ENCODE results near the gene NFATC2.

Gene NFATC2

GRCh38 chr20:51506527-51507215 is 35.8 kb downstream of the NFATC2 start:
- TF ChIP-seq ZNF8 (CRISPR knock-in tag; IDR thresholded peaks at IDR 0.05) = no peak
- no peak for TF ChIP-seq TSHZ2 (CRISPR knock-in tag; IDR thresholded peaks at IDR 0.05)
- TF ChIP-seq ZNF565 (CRISPR knock-in tag; conservative IDR thresholded peaks at IDR 0.05; ENCODE audit: low read depth) = no peak
- no peak for TF ChIP-seq GLIS3 (CRISPR knock-in tag; IDR thresholded peaks at IDR 0.05)
- TF ChIP-seq ISL1 (CRISPR knock-in tag; IDR thresholded peaks at IDR 0.05) = no peak
- no peak for TF ChIP-seq RARB (CRISPR knock-in tag; IDR thresholded peaks at IDR 0.05)
- TF ChIP-seq ZNF70 (CRISPR knock-in tag; IDR thresholded peaks at IDR 0.05) = no peak
- no peak for TF ChIP-seq ESRRG (CRISPR knock-in tag; IDR thresholded peaks at IDR 0.05)
- no peak for TF ChIP-seq TOX (CRISPR knock-in tag; IDR thresholded peaks at IDR 0.05; ENCODE audit: borderline replicate concordance)
- no peak for TF ChIP-seq POU6F1 (CRISPR knock-in tag; IDR thresholded peaks at IDR 0.05; ENCODE audit: borderline replicate concordance, low read depth)
- TF ChIP-seq ZC3H10 (CRISPR knock-in tag; IDR thresholded peaks at IDR 0.05) = no peak
- no peak for TF ChIP-seq CSDC2 (CRISPR knock-in tag; IDR thresholded peaks at IDR 0.05)
- no peak for TF ChIP-seq PPARA (CRISPR knock-in tag; IDR thresholded peaks at IDR 0.05; ENCODE audit: borderline replicate concordance)
- TF ChIP-seq ARNTL (CRISPR knock-in tag; IDR thresholded peaks at IDR 0.05; ENCODE audit: borderline replicate concordance, low read depth) = no peak
- ATAC-seq = no peak

- no peak for ATAC-seq
- TF ChIP-seq PATZ1 (CRISPR knock-in tag; IDR thresholded peaks at IDR 0.05; ENCODE audit: borderline replicate concordance) (no peak), SNAI2 (CRISPR knock-in tag; IDR thresholded peaks at IDR 0.05) (no peak), RARB (CRISPR knock-in tag; IDR thresholded peaks at IDR 0.05) (no peak), ZFP30 (CRISPR knock-in tag; IDR thresholded peaks at IDR 0.05) (no peak), OSR1 (CRISPR knock-in tag; IDR thresholded peaks at IDR 0.05) (no peak), ZNF70 (CRISPR knock-in tag; IDR thresholded peaks at IDR 0.05) (no peak), TCF4 (CRISPR knock-in tag; IDR thresholded peaks at IDR 0.05; ENCODE audit: borderline replicate concordance) (no peak), ZC3H10 (CRISPR knock-in tag; IDR thresholded peaks at IDR 0.05) (no peak), CSRNP3 (CRISPR knock-in tag; IDR thresholded peaks at IDR 0.05) (no peak), ZNF8 (CRISPR knock-in tag; IDR thresholded peaks at IDR 0.05) (no peak), ESRRG (CRISPR knock-in tag; IDR thresholded peaks at IDR 0.05) (no peak), TSHZ2 (CRISPR knock-in tag; IDR thresholded peaks at IDR 0.05) (no peak)
Observed at GRCh38 chr20:51505566-51505965, 37.0 kb downstream of the NFATC2 start.
